Colonic mucosa (tissue), 4 donors: ENCODE data around the gene SURF6. TPM values are rescaled to one million over a fixed set of nuclear protein-coding genes. Genes with fewer than 3 reads are reported as not detected.
"Not testable (repeated sequence)": the region's sequence is repeated elsewhere in the genome, so short reads cannot be mapped to it uniquely, and the experiment has no call there.

Source experiments
- DNase-seq: peaks from one replicate; pipeline ENCODE4 v3.0.0-alpha.2; 2020
- H3K27ac ChIP-seq: fragments of 200-600 bp; one replicate; pipeline ENCODE4 v1.8.0; 2021
- H3K27me3 ChIP-seq: fragments of 200-600 bp; one replicate; pipeline ENCODE4 v1.8.0; 2021
- H3K36me3 ChIP-seq: fragments of 200-600 bp; one replicate; pipeline ENCODE4 v1.8.0; 2021
- H3K4me1 ChIP-seq: fragments of 200-600 bp; one replicate; pipeline ENCODE4 v1.8.0; 2021; ENCODE audit warnings: mild to moderate bottlenecking
- H3K4me3 ChIP-seq: fragments of 200-600 bp; one replicate; pipeline ENCODE4 v1.8.0; 2021
- H3K9ac ChIP-seq, 2 donors: one replicate each; pipeline ENCODE4 v1.7.0; 2013; ENCODE audit warnings: control low read depth in 2 of 2, low read depth in 2 of 2, low read length in 2 of 2
- H3K9me3 ChIP-seq: fragments of 200-600 bp; one replicate; pipeline ENCODE4 v1.8.0; 2021
- CTCF ChIP-seq: fragments of 200-600 bp; IDR thresholded peaks from one replicate; pipeline ENCODE4 v1.8.0; 2022; ENCODE audit warnings: antibody characterized with exemption, mild to moderate bottlenecking
- intact Hi-C: fragments of 100-400 bp; cut with DNase I; formaldehyde crosslinking; loops from one replicate; pipeline ENCODE4 v1.14.1; 2022
- total RNA-seq, 2 donors: library from RNA; stranded (reverse); fragmentation: NEBNext Ultra II Directional in 1 of 2; extraction: Animal tissue kit (Norgen Biotek cat#: 25700) in 1 of 2; gene quantifications; one replicate each; pipeline ENCODE4 v1.2.1, GENCODE V29; 2021
- donor health status: healthy.
- donor health status: DM: no; HTN: no; CAD: no.
- donor health status: DM: no; HTN: no; CAD: no.

The SURF6 gene
- total RNA-seq, 2 donors from 2014 or later, result 16.0 to 41.2 TPM

DNA sequence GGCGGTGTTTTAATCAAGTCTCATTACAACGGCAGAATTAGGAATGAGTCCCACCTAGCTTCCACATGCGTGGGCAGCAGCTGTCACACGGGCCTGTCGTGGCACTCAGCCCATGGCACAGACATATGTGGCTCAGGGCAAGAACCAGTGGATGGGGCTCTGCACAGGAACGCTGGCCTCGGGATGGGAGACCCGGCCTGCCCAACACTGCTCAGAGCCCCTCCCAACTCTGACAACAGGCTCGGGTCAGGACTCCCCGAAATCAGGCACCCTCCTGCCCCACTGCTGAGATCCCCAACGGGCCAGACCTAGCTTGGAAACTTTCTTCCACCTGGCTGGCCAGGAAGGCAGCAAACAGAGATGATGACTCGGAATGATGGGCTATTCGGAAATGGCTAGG, 4.9 kb upstream of the SURF6 start:
- intact Hi-C loops, result no loop called here
- Histone ChIP-seq H3K4me1 (no peaks in the 10 kb centered on the region), H3K27me3 (no peaks in the 10 kb centered on the region), H3K9ac (no peak overlapping the region), H3K27ac (no peak overlapping the region), H3K4me3 (no peak overlapping the region), H3K9me3 (no peaks in the 10 kb centered on the region), H3K36me3 (peaks cover 5% of the 10 kb centered on the region)
- TF ChIP-seq CTCF, result no peak
- no peak for DNase-seq

DNA sequence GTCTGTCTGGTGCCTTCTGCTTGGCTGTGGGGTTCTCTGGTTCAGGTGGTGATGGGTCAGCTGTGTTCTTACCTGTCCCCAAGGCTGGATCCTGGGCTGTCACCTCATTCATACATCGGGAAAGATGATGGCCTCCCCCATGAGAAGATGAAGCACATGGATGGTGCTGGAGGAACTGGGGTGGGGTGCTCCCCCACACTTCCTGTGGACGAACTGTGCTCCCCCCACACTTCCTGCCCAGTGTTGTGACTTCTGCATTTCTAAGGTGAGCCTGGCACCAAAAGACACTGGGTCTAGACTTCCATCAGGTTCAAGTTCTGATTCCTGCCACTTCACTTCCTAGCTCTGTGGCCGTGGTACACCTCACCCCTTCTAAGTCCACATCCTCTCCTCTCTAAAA, 4.3 kb upstream of the SURF6 start:
- H3K36me3 ChIP-seq, result peaks cover 5% of the 10 kb centered on the region
- peaks cover under 1% of the 10 kb centered on the region for H3K4me1 ChIP-seq
- H3K4me3 ChIP-seq, result no peak overlapping the region
- intact Hi-C loops, result no loop called here
- H3K27ac ChIP-seq, result no peak overlapping the region
- no peak overlapping the region for H3K9ac ChIP-seq
- TF ChIP-seq CTCF, result no peak
- no peaks in the 10 kb centered on the region for H3K27me3 ChIP-seq
- H3K9me3 ChIP-seq, result no peaks in the 10 kb centered on the region
- DNase-seq, result no peak

DNA sequence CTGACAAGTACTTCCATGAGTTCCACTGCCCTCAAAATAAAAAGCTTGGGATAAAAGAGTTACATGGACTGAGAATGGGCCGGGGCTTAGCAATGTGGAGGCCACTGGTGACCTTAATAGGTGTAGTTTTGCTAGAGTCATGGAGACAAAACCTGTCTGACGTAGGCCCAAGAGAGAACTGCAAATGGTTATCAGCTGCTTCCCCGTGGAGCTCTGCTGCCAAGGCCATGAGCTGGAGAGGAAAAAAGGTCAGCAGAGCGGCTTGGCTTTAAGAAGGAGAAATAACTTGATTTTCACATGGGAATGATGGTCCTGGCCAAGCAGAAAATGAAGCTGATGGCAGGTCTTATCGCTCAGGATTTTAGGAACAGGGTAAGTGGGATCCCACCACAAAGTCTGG, 3.7 kb upstream of the SURF6 start:
- no peak overlapping the region for H3K27ac ChIP-seq
- intact Hi-C loops, result no loop called here
- H3K9me3 ChIP-seq, result no peaks in the 10 kb centered on the region
- H3K27me3 ChIP-seq, result no peaks in the 10 kb centered on the region
- H3K4me1 ChIP-seq, result peaks cover 7% of the 10 kb centered on the region
- no peak for TF ChIP-seq CTCF
- no peak for DNase-seq
- no peak overlapping the region for H3K9ac ChIP-seq
- no peak overlapping the region for H3K4me3 ChIP-seq
- H3K36me3 ChIP-seq, result peaks cover 5% of the 10 kb centered on the region

GRCh38 chr9:133334888-133335287, 1.1 kb downstream of the SURF6 start:
- H3K4me1 ChIP-seq, result peaks cover 18% of the 10 kb centered on the region
- H3K36me3 ChIP-seq, result peaks cover 29% of the 10 kb centered on the region
- H3K27me3 ChIP-seq, DNase-seq, H3K9me3 ChIP-seq, intact Hi-C loops: not testable (repeated sequence)
- peak overlapping the region in 1 of 2 donors; percentile 83 for H3K9ac ChIP-seq
- peak overlapping the region; percentile 96 for H3K4me3 ChIP-seq
- H3K27ac ChIP-seq, result peak overlapping the region; percentile 50

GRCh38 chr9:133334161-133334560, 1.8 kb downstream of the SURF6 start:
- H3K9ac ChIP-seq, result peak overlapping the region in 1 of 2 donors; percentile 83
- H3K4me1 ChIP-seq, result peaks cover 18% of the 10 kb centered on the region
- H3K4me3 ChIP-seq, result no peak overlapping the region
- H3K27me3 ChIP-seq, result no peaks in the 10 kb centered on the region
- no peaks in the 10 kb centered on the region for H3K9me3 ChIP-seq
- peak; percentile 88 for DNase-seq
- intact Hi-C loops, result no loop called here
- peaks cover 29% of the 10 kb centered on the region for H3K36me3 ChIP-seq
- TF ChIP-seq CTCF, result no peak
- peak overlapping the region; percentile 50 for H3K27ac ChIP-seq

DNA sequence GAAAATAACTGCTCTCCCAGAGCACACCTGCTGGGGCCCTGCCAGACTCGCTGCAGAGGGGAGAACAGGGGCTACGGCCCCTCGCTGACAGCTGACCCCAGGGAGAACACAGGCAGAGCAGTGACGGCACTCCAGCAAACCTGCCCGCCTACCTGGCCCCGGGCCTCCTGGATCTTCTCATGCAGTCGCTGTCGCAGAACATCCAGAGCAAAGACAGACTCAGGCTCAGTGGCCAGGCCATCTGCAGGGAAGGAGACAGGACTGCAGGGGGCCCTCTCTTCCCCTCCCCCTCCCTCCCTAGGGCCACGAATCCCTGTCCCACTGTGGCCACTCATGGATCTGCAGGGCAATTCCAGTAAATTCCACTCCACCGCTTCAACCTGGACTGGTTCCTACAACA, 2.4 kb downstream of the SURF6 start:
- Histone ChIP-seq H3K9ac (peak overlapping the region; percentile 35 to 70), H3K27me3 (no peaks in the 10 kb centered on the region), H3K27ac (peak overlapping the region; percentile 50), H3K4me1 (peaks cover 18% of the 10 kb centered on the region), H3K36me3 (peaks cover 29% of the 10 kb centered on the region), H3K4me3 (no peak overlapping the region), H3K9me3 (no peaks in the 10 kb centered on the region)
- intact Hi-C loops, result no loop called here
- no peak for DNase-seq
- no peak for TF ChIP-seq CTCF
